PC-9 (cell line): ENCODE measurements around the gene IAH1. TPM values are rescaled to one million over a fixed set of nuclear protein-coding genes. Genes with fewer than 3 reads are reported as not detected.

ENCODE experiments used
- BruUV-seq: library from RNA; stranded (reverse); fragments of 400-500 nt; replicated peaks from 2 replicates; lab custom pipeline; 2021; lab: Mats Ljungman, UMichigan
- CTCF ChIA-PET: fragments of 300-600 bp; sonication (Branson Sonifier 250); formaldehyde crosslinking; loops from one replicate; lab custom pipeline; 2022; ENCODE audit warnings: antibody characterized with exemption; lab: Charles Lee
- POLR2A ChIA-PET: fragments of 300-600 bp; sonication (Branson Sonifier 250); formaldehyde crosslinking; loops from one replicate; lab custom pipeline; 2022; ENCODE audit warnings: antibody characterized with exemption; ENCODE audit not compliant: unreplicated experiment; lab: Charles Lee
- DNase-seq, 2 experiments: peaks; one replicate each; pipeline versions ENCODE4 v3.0.0 to v3.0.0-alpha.2; 2015 to 2022; ENCODE audit warnings: mixed read lengths in 1 of 2
- H2AFZ ChIP-seq: fragments of 200-600 bp; sonication (generic); 2 replicates; pipeline ENCODE4 v1.8.1; 2017; ENCODE audit warnings: antibody characterized with exemption
- H3F3A ChIP-seq: fragments of 200-600 bp; sonication (generic); 2 replicates; pipeline ENCODE4 v1.8.1; 2017; ENCODE audit warnings: antibody characterized with exemption, mild to moderate bottlenecking, low read depth; ENCODE audit not compliant: insufficient read depth
- H3K27ac ChIP-seq: fragments of 200-600 bp; sonication (generic); 2 replicates; pipeline ENCODE4 v1.6.1; 2016; ENCODE audit warnings: mixed run types
- H3K27me3 ChIP-seq: fragments of 200-600 bp; sonication (generic); 2 replicates; pipeline ENCODE4 v1.6.1; 2016; ENCODE audit warnings: low read depth, mixed run types; ENCODE audit not compliant: insufficient read depth
- H3K36me3 ChIP-seq: fragments of 200-600 bp; sonication (generic); 2 replicates; pipeline ENCODE4 v1.6.1; 2016; ENCODE audit warnings: low read depth, mixed run types
- H3K4me1 ChIP-seq: fragments of 200-600 bp; sonication (generic); replicated peaks from 2 replicates; pipeline ENCODE4 v1.6.1; 2016; ENCODE audit warnings: mixed run types; ENCODE audit not compliant: insufficient read depth
- H3K4me2 ChIP-seq: fragments of 200-600 bp; sonication (generic); 2 replicates; pipeline ENCODE4 v1.6.1; 2017; ENCODE audit warnings: mixed run types
- H3K4me3 ChIP-seq: fragments of 200-600 bp; sonication (generic); 2 replicates; pipeline ENCODE4 v1.6.1; 2016; ENCODE audit warnings: mixed run types
- H3K79me2 ChIP-seq: fragments of 200-600 bp; sonication (generic); 2 replicates; pipeline ENCODE4 v1.6.1; 2017; ENCODE audit warnings: low read depth, mixed run types
- H3K9me2 ChIP-seq: fragments of 200-600 bp; sonication (generic); 2 replicates; pipeline ENCODE4 v1.8.1; 2017; ENCODE audit warnings: mild to moderate bottlenecking; ENCODE audit not compliant: insufficient read depth
- H3K9me3 ChIP-seq: fragments of 200-600 bp; sonication (generic); 2 replicates; pipeline ENCODE4 v1.8.1; 2016; ENCODE audit warnings: low read depth; ENCODE audit not compliant: insufficient read depth
- H4K20me1 ChIP-seq: fragments of 200-600 bp; sonication (generic); 2 replicates; pipeline ENCODE4 v1.8.1; 2017; ENCODE audit not compliant: insufficient read depth
- EZH2 ChIP-seq: fragments of 200-600 bp; sonication (generic); IDR thresholded peaks from 2 replicates; pipeline ENCODE4 v1.8.0; 2017; ENCODE audit warnings: antibody characterized with exemption, low read depth
- intact Hi-C: fragments of 100-400 bp; cut with micrococcal nuclease; formaldehyde crosslinking; loops from one replicate; pipeline ENCODE4 v1.10.0; 2022; ENCODE audit not compliant: unreplicated experiment
- total RNA-seq: library from RNA; stranded (reverse); gene quantifications from 2 replicates; pipeline ENCODE4 v1.2.3, GENCODE V29; 2021
- TF ChIP-seq, protein P1 (sequence below): fragments of 200-600 bp; sonication (generic); conservative IDR thresholded peaks from 2 replicates; pipeline ENCODE4 v1.6.1; 2017; ENCODE audit warnings: mixed run types, antibody characterized with exemption, mild to moderate bottlenecking, moderate library complexity

IAH1 gene
- total RNA-seq, 1 experiment from 2014 or later = 37.3 TPM

DNA sequence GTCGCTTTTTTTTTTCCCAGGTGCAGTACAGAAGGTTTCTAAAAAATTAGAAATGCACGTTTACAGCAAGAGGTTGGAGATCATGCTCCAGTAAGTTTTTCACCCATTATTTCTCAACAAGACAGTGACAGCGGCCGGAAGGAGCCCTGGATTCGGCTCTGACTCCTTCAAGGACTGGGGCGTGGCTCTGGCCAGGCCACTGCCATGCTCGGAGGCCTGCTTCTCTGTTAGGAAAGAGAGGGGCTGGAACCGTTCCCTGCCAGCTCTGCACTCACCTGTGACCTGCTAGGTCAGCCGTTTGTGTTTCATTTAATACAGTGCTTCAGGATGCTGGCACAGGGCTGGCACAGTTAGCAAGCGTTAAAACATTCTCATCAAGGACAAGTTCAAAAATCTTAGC, 6.7 kb upstream of the IAH1 start:
- no peak overlapping the region for H2AFZ ChIP-seq
- no TSS peak for BruUV-seq
- POLR2A ChIA-PET = no interaction called here
- no peaks in the 10 kb centered on the region for H3K27me3 ChIP-seq
- H3K27ac ChIP-seq = no peak overlapping the region
- H3K9me3 ChIP-seq = no peaks in the 10 kb centered on the region
- no peak for TF ChIP-seq EZH2
- TF ChIP-seq, protein P1, sequence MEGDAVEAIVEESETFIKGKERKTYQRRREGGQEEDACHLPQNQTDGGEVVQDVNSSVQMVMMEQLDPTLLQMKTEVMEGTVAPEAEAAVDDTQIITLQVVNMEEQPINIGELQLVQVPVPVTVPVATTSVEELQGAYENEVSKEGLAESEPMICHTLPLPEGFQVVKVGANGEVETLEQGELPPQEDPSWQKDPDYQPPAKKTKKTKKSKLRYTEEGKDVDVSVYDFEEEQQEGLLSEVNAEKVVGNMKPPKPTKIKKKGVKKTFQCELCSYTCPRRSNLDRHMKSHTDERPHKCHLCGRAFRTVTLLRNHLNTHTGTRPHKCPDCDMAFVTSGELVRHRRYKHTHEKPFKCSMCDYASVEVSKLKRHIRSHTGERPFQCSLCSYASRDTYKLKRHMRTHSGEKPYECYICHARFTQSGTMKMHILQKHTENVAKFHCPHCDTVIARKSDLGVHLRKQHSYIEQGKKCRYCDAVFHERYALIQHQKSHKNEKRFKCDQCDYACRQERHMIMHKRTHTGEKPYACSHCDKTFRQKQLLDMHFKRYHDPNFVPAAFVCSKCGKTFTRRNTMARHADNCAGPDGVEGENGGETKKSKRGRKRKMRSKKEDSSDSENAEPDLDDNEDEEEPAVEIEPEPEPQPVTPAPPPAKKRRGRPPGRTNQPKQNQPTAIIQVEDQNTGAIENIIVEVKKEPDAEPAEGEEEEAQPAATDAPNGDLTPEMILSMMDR = no peak
- intact Hi-C loops = no loop called here
- no peak overlapping the region for H3K4me2 ChIP-seq
- CTCF ChIA-PET = no interaction called here
- no peaks in the 10 kb centered on the region; the same call in none of the 2 replicates for H4K20me1 ChIP-seq
- no peaks in the 10 kb centered on the region for H3K9me2 ChIP-seq
- H3K4me3 ChIP-seq = no peak overlapping the region
- H3K79me2 ChIP-seq = no peaks in the 10 kb centered on the region
- H3F3A ChIP-seq = peaks cover 29% of the 10 kb centered on the region
- no peak for DNase-seq
- H3K4me1 ChIP-seq = no peaks in the 10 kb centered on the region
- peaks cover 25% of the 10 kb centered on the region; the same call in 1 of the 2 replicates for H3K36me3 ChIP-seq

DNA sequence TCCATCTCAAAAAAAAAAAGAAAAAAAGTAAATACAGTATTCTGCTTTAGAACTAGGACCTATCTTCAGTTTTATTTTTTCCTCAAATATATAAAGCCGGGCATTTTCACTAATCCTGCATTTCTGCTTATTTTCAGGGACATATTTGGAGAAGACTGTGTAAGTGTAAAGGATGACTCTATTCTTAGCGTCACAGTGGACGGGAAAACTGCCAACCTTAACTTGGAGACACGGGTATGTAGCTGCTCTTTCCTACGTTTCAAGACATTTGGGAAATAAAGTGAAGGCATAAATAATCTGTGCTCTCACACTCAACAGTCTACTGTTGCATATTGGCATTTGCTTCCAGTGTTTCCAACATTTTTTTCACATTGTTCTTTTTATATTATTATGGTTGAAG, 3.1 kb upstream of the IAH1 start:
- no peaks in the 10 kb centered on the region; the same call in 1 of the 2 replicates for H3K79me2 ChIP-seq
- no peaks in the 10 kb centered on the region for H4K20me1 ChIP-seq
- no peaks in the 10 kb centered on the region for H3K27me3 ChIP-seq
- H3K9me3 ChIP-seq = no peaks in the 10 kb centered on the region
- BruUV-seq = no TSS peak
- H3K9me2 ChIP-seq = no peaks in the 10 kb centered on the region
- CTCF ChIA-PET = no interaction called here
- H3F3A ChIP-seq = peaks cover 35% of the 10 kb centered on the region; the same call in 1 of the 2 replicates
- H3K4me3 ChIP-seq = no peak overlapping the region
- POLR2A ChIA-PET = no interaction called here
- no peak for DNase-seq
- H3K36me3 ChIP-seq = peaks cover 17% of the 10 kb centered on the region; the same call in 1 of the 2 replicates
- H2AFZ ChIP-seq = no peak overlapping the region
- no peak overlapping the region for H3K4me2 ChIP-seq
- intact Hi-C loops = no loop called here
- TF ChIP-seq EZH2 = no peak
- TF ChIP-seq, protein P1 = no peak
- peaks cover 11% of the 10 kb centered on the region for H3K4me1 ChIP-seq
- H3K27ac ChIP-seq = no peak overlapping the region

DNA sequence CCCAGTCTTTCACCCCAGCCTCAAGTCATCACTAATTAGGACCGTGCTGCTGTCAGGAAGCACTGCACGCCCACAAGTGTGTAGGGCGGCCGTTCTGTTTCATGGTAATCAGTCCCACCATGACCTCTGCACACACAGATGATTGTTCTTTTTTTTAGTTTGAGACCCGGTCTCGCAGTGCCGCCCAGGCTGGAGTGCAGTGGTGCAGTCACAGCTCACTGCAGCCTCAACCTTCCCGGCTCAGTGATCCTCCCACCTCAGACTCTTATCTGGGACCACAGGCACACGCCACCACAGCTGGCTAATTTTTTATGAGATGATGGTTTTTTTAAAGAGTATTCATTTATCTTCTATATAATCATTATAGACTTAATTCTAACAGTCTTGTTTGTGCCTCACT, 1.8 kb upstream of the IAH1 start:
- H3K79me2 ChIP-seq = no peaks in the 10 kb centered on the region; the same call in 1 of the 2 replicates
- H3K4me2 ChIP-seq = no peak overlapping the region
- no peaks in the 10 kb centered on the region for H3K9me3 ChIP-seq
- no peaks in the 10 kb centered on the region for H3K27me3 ChIP-seq
- no peak overlapping the region for H3K27ac ChIP-seq
- H3K4me1 ChIP-seq = peaks cover 11% of the 10 kb centered on the region
- no peak for DNase-seq
- H3F3A ChIP-seq = peaks cover 46% of the 10 kb centered on the region; the same call in 1 of the 2 replicates
- intact Hi-C loops = no loop called here
- ChIA-PET POLR2A (no interaction called here), CTCF (no interaction called here)
- no peak overlapping the region for H3K4me3 ChIP-seq
- no TSS peak for BruUV-seq
- no peak overlapping the region for H2AFZ ChIP-seq
- peaks cover 13% of the 10 kb centered on the region; the same call in 1 of the 2 replicates for H3K36me3 ChIP-seq
- TF ChIP-seq EZH2 = no peak
- TF ChIP-seq, protein P1 = no peak
- H4K20me1 ChIP-seq = no peaks in the 10 kb centered on the region
- H3K9me2 ChIP-seq = no peaks in the 10 kb centered on the region
